HL-60 (cell line): ENCODE data around the gene ARHGAP10.

Experiments used
- CTCF ChIP-seq: IDR thresholded peaks from one replicate; pipeline ENCODE4 v1.5.1; 2011; ENCODE audit warnings: low read length, control low read depth, inconsistent platforms; ENCODE audit not compliant: insufficient read depth
- GABPA ChIP-seq: IDR thresholded peaks from 2 replicates; pipeline ENCODE4 v1.6.1; 2012; ENCODE audit warnings: low read depth
- POLR2AphosphoS5 ChIP-seq: IDR thresholded peaks from 2 replicates; pipeline ENCODE4 v1.6.1; 2012; ENCODE audit warnings: low read depth
- REST ChIP-seq: IDR thresholded peaks from 2 replicates; pipeline ENCODE4 v1.6.1; 2012; ENCODE audit warnings: low read depth; ENCODE audit not compliant: insufficient replicate concordance

- no peak for TF ChIP-seq CTCF
- TF ChIP-seq REST = no peak
- no peak for TF ChIP-seq POLR2AphosphoS5
- no peak for TF ChIP-seq GABPA
Measured at GRCh38 chr4:147816382-147817254, 84.7 kb downstream of the ARHGAP10 start.
